ENCODE results near the gene PTPN14. TPM values are rescaled to one million over a fixed set of nuclear protein-coding genes. Genes with fewer than 3 reads are reported as not detected.

The PTPN14 gene
- total and polyA plus RNA-seq, 2 experiments from 2014 or later, result 18.7 to 70.2 TPM

DNA sequence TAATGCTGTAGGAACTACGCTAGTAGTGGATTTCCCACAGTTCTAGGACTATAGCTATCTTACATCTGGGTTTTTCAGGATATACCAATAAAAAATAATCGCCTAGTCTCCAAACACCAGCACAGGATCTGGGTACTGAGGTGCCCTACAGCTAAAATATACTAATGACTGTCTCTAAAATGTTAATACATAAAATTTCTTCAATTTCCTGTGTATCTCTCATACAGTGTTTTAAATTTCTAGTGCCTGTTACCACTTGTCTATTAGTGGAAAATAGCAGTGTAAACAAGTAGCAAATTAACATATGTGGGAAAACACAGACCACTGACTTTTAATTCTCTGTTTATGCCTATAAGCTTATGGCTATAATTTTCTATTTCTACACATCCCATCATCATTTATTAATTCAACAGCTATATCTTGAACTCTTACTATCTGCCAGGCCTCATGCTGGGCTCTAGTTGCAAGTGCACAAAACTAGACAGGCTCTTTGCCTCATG is 16.1 kb upstream of the PTPN14 start:
- H3K4me1 ChIP-seq (ENCODE audit: insufficient read depth), result peaks cover 2% of the 10 kb centered on the region; the same call in 1 of the 2 replicates
- no peak overlapping the region for H2AFZ ChIP-seq
- H3K27ac ChIP-seq (ENCODE audit: low read depth), result no peak overlapping the region
- Mint-ChIP-seq H3K4me3 (no peak overlapping the region), H3K27ac (no peak overlapping the region), H3K36me3 (ENCODE audit: low read depth) (no peaks in the 10 kb centered on the region), H3K9me3 (no peaks in the 10 kb centered on the region), H3K4me1 (no peaks in the 10 kb centered on the region), H3K27me3 (ENCODE audit: insufficient read depth, low read depth, poor library complexity) (no peaks in the 10 kb centered on the region)
- TF ChIP-seq STAT1 (IDR thresholded peaks at IDR 0.05; ENCODE audit: unreplicated experiment) (no peak), POLR2AphosphoS5 (IDR thresholded peaks at IDR 0.05; ENCODE audit: low read depth) (no peak), ZNF331 (CRISPR knock-in tag; IDR thresholded peaks at IDR 0.05; ENCODE audit: low read depth) (no peak), ZNF114 (CRISPR knock-in tag; IDR thresholded peaks at IDR 0.05) (no peak), JUNB (IDR thresholded peaks at IDR 0.05; ENCODE audit: unreplicated experiment) (no peak), NANOG (IDR thresholded peaks at IDR 0.05; ENCODE audit: borderline replicate concordance) (no peak), EZH2phosphoT487 (IDR thresholded peaks at IDR 0.05; ENCODE audit: unreplicated experiment) (no peak), CREB1 (CRISPR knock-in tag; IDR thresholded peaks at IDR 0.05; ENCODE audit: low read depth) (no peak), EZH2 (IDR thresholded peaks at IDR 0.05; ENCODE audit: low read depth, unreplicated experiment) (no peak)
- TF ChIP-seq, protein P1, sequence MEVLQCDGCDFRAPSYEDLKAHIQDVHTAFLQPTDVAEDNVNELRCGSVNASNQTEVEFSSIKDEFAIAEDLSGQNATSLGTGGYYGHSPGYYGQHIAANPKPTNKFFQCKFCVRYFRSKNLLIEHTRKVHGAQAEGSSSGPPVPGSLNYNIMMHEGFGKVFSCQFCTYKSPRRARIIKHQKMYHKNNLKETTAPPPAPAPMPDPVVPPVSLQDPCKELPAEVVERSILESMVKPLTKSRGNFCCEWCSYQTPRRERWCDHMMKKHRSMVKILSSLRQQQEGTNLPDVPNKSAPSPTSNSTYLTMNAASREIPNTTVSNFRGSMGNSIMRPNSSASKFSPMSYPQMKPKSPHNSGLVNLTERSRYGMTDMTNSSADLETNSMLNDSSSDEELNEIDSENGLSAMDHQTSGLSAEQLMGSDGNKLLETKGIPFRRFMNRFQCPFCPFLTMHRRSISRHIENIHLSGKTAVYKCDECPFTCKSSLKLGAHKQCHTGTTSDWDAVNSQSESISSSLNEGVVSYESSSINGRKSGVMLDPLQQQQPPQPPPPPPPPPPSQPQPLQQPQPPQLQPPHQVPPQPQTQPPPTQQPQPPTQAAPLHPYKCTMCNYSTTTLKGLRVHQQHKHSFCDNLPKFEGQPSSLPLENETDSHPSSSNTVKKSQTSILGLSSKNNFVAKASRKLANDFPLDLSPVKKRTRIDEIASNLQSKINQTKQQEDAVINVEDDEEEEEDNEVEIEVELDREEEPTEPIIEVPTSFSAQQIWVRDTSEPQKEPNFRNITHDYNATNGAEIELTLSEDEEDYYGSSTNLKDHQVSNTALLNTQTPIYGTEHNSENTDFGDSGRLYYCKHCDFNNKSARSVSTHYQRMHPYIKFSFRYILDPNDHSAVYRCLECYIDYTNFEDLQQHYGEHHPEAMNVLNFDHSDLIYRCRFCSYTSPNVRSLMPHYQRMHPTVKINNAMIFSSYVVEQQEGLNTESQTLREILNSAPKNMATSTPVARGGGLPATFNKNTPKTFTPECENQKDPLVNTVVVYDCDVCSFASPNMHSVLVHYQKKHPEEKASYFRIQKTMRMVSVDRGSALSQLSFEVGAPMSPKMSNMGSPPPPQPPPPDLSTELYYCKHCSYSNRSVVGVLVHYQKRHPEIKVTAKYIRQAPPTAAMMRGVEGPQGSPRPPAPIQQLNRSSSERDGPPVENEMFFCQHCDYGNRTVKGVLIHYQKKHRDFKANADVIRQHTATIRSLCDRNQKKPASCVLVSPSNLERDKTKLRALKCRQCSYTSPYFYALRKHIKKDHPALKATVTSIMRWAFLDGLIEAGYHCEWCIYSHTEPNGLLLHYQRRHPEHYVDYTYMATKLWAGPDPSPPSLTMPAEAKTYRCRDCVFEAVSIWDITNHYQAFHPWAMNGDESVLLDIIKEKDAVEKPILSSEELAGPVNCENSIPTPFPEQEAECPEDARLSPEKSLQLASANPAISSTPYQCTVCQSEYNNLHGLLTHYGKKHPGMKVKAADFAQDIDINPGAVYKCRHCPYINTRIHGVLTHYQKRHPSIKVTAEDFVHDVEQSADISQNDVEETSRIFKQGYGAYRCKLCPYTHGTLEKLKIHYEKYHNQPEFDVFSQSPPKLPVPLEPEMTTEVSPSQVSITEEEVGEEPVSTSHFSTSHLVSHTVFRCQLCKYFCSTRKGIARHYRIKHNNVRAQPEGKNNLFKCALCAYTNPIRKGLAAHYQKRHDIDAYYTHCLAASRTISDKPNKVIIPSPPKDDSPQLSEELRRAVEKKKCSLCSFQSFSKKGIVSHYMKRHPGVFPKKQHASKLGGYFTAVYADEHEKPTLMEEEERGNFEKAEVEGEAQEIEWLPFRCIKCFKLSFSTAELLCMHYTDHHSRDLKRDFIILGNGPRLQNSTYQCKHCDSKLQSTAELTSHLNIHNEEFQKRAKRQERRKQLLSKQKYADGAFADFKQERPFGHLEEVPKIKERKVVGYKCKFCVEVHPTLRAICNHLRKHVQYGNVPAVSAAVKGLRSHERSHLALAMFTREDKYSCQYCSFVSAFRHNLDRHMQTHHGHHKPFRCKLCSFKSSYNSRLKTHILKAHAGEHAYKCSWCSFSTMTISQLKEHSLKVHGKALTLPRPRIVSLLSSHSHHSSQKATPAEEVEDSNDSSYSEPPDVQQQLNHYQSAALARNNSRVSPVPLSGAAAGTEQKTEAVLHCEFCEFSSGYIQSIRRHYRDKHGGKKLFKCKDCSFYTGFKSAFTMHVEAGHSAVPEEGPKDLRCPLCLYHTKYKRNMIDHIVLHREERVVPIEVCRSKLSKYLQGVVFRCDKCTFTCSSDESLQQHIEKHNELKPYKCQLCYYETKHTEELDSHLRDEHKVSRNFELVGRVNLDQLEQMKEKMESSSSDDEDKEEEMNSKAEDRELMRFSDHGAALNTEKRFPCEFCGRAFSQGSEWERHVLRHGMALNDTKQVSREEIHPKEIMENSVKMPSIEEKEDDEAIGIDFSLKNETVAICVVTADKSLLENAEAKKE (CRISPR knock-in tag; IDR thresholded peaks at IDR 0.05), result no peak
- TF ChIP-seq, protein P2, sequence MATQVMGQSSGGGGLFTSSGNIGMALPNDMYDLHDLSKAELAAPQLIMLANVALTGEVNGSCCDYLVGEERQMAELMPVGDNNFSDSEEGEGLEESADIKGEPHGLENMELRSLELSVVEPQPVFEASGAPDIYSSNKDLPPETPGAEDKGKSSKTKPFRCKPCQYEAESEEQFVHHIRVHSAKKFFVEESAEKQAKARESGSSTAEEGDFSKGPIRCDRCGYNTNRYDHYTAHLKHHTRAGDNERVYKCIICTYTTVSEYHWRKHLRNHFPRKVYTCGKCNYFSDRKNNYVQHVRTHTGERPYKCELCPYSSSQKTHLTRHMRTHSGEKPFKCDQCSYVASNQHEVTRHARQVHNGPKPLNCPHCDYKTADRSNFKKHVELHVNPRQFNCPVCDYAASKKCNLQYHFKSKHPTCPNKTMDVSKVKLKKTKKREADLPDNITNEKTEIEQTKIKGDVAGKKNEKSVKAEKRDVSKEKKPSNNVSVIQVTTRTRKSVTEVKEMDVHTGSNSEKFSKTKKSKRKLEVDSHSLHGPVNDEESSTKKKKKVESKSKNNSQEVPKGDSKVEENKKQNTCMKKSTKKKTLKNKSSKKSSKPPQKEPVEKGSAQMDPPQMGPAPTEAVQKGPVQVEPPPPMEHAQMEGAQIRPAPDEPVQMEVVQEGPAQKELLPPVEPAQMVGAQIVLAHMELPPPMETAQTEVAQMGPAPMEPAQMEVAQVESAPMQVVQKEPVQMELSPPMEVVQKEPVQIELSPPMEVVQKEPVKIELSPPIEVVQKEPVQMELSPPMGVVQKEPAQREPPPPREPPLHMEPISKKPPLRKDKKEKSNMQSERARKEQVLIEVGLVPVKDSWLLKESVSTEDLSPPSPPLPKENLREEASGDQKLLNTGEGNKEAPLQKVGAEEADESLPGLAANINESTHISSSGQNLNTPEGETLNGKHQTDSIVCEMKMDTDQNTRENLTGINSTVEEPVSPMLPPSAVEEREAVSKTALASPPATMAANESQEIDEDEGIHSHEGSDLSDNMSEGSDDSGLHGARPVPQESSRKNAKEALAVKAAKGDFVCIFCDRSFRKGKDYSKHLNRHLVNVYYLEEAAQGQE (IDR thresholded peaks at IDR 0.05; ENCODE audit: unreplicated experiment), result no peak
- TF ChIP-seq, protein P3, sequence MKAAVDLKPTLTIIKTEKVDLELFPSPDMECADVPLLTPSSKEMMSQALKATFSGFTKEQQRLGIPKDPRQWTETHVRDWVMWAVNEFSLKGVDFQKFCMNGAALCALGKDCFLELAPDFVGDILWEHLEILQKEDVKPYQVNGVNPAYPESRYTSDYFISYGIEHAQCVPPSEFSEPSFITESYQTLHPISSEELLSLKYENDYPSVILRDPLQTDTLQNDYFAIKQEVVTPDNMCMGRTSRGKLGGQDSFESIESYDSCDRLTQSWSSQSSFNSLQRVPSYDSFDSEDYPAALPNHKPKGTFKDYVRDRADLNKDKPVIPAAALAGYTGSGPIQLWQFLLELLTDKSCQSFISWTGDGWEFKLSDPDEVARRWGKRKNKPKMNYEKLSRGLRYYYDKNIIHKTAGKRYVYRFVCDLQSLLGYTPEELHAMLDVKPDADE (IDR thresholded peaks at IDR 0.05), result no peak
- no peaks in the 10 kb centered on the region for H3F3A ChIP-seq (replicated peaks; ENCODE audit: low read depth)
- no peak for DNase-seq (ENCODE audit: low spot score)
- no peaks in the 10 kb centered on the region for H3K36me3 ChIP-seq (ENCODE audit: insufficient read depth)
- no peak overlapping the region for H3K4me2 ChIP-seq
- no peaks in the 10 kb centered on the region for H3K27me3 ChIP-seq (ENCODE audit: insufficient read depth)
- no peaks in the 10 kb centered on the region; the same call in 1 of the 2 replicates for H3K9me2 ChIP-seq (ENCODE audit: insufficient read depth)
- no peak overlapping the region for H3K4me3 ChIP-seq
- H3K79me2 ChIP-seq (replicated peaks; ENCODE audit: insufficient read depth), result no peaks in the 10 kb centered on the region
- H4K20me1 ChIP-seq (replicated peaks; ENCODE audit: insufficient read depth), result no peaks in the 10 kb centered on the region
- ATAC-seq, result no peak

All from GM23338 (cell line).